Duodenal mucosa (tissue), 2 donors: ENCODE results near the gene PSD.

ENCODE experiments used
- H3K27ac ChIP-seq: one replicate; pipeline ENCODE4 v1.7.0; 2013; ENCODE audit warnings: low read depth, low read length
- H3K27me3 ChIP-seq, 2 donors: one replicate each; pipeline ENCODE4 v1.7.0; 2013; ENCODE audit warnings: low read length in 2 of 2, control low read depth in 1 of 2; ENCODE audit not compliant: insufficient read depth in 2 of 2, control insufficient read depth in 1 of 2
- H3K36me3 ChIP-seq, 2 donors: one replicate each; pipeline ENCODE4 v1.7.0; 2013; ENCODE audit warnings: low read length in 2 of 2, control low read depth in 1 of 2; ENCODE audit not compliant: insufficient read depth in 2 of 2, control insufficient read depth in 1 of 2
- H3K4me1 ChIP-seq, 2 donors: one replicate each; pipeline ENCODE4 v1.7.0; 2013; ENCODE audit warnings: low read length in 2 of 2, control low read depth in 1 of 2; ENCODE audit not compliant: insufficient read depth in 2 of 2, control insufficient read depth in 1 of 2
- H3K4me3 ChIP-seq, 2 donors: one replicate each; pipeline ENCODE4 v1.7.0; 2013; ENCODE audit warnings: low read length in 2 of 2, low read depth in 1 of 2
- H3K9ac ChIP-seq, 2 donors: one replicate each; pipeline ENCODE4 v1.7.0; 2013; ENCODE audit warnings: low read length in 2 of 2, low read depth in 1 of 2
- H3K9me3 ChIP-seq, 2 donors: one replicate each; pipeline ENCODE4 v1.7.0; 2013; ENCODE audit warnings: low read length in 2 of 2, control low read depth in 1 of 2; ENCODE audit not compliant: control insufficient read depth in 1 of 2

PSD gene

DNA sequence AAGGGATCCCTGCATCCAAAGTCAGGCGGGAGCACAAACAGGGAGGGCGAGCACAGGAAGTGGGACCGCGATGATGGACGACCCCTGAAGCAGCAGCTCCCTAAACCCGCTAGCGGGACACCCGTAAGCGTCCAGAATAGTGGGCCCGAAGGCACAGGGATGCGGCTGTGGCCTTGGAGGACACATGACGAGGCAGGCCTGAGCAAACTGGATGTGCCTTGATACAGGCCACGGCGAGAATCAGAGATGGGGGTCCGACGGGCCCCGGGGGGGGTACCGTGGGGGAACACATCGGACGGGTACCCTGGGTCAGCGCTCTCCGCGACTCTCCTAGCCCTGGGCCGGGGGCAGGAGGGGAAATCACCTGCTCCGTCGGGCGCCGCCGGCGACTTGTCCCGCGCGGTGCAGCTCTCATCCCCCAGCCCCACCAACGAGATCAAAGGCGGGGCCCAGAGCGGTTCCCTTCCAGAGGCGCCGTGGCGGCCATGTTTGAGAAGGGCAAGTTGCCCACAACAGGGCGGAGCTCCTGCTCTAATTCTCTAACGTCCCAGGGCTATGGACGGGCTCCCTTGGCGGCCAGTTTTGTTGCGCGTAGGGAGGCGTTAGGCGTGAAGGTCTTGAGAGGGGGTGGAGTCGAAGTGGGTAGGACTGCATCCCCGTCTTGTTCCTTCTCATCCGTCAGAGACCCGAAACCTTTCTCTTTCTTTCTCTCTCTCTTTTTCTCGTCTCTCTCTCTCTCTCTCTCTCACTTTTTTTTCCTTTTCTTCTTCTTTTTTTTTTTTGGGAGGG is 13.8 kb upstream of the PSD start, which contains the start of gene CUEDC2:
Gene CUEDC2 (minus strand): TSS at position 413 of the 789 bp plus-strand sequence. CDS start 7,386 bp downstream, outside the sequence.
- Histone ChIP-seq H3K4me1 (peaks cover 18 to 41% of the 10 kb centered on the region in 2 donors), H3K9ac (peak within 1 kb of the TSS; percentile 84 to 99), H3K27me3 (no peaks in the 10 kb centered on the region), H3K27ac (peak within 1 kb of the TSS; percentile 17), H3K9me3 (no peaks in the 10 kb centered on the region), H3K36me3 (no peaks in the 10 kb centered on the region), H3K4me3 (peak within 1 kb of the TSS; percentile 88)

DNA sequence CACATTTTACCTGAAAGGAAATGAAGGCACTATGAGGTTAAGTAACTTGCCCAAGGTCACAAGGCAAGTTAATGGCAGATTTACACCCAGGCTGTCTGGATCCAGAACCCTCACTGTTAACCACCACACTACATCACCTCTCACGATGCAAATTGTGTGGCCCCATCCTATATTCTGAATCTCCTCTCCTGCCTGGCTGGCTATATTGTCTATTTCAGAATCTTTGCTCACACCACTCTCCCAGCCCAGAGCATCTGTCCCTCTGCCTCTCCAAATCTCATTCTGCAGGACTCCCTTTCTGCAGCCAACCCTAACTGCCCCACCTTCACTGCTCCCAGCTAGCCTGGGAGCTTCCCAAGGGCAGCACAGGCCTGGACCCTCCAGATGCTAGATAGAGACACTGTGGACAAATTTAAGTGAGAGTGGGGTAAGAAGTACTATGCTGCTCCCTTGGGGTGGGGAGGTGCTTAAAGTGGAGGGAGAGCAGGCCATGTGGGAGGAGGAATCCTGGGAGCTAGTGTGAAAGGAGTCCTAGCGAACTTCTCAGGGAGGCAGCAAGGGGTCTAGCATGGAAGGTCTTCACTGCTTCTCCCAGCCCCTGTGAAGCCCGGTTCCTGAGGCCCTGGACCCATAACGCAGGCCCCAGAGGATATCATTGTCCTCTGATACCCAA is 13.0 kb upstream of the PSD start:
- peaks cover 18 to 38% of the 10 kb centered on the region in 2 donors for H3K4me1 ChIP-seq
- H3K36me3 ChIP-seq, result no peaks in the 10 kb centered on the region
- H3K9me3 ChIP-seq, result no peaks in the 10 kb centered on the region
- H3K27ac ChIP-seq, result no peak overlapping the region
- H3K4me3 ChIP-seq, result peak overlapping the region; percentile 88
- peak overlapping the region; percentile 84 to 99 for H3K9ac ChIP-seq
- H3K27me3 ChIP-seq, result no peaks in the 10 kb centered on the region

- H3K27ac ChIP-seq, result no peak overlapping the region
- H3K9me3 ChIP-seq, result no peaks in the 10 kb centered on the region
- no peak overlapping the region for H3K4me3 ChIP-seq
- peaks cover 9 to 19% of the 10 kb centered on the region in 2 donors for H3K4me1 ChIP-seq
- H3K27me3 ChIP-seq, result no peaks in the 10 kb centered on the region
- H3K9ac ChIP-seq, result no peak overlapping the region
- H3K36me3 ChIP-seq, result peaks cover 0 to 13% of the 10 kb centered on the region in 2 donors
Measured at GRCh38 chr10:102429468-102429867, 10.9 kb upstream of the PSD start.

GRCh38 chr10:102426803-102427287 is 8.3 kb upstream of the PSD start:
- Histone ChIP-seq H3K9me3 (no peaks in the 10 kb centered on the region), H3K9ac (no peak overlapping the region), H3K27me3 (no peaks in the 10 kb centered on the region), H3K36me3 (peaks cover 9 to 25% of the 10 kb centered on the region in 2 donors), H3K4me1 (peaks cover 22 to 25% of the 10 kb centered on the region in 2 donors), H3K27ac (no peak overlapping the region), H3K4me3 (no peak overlapping the region)

DNA sequence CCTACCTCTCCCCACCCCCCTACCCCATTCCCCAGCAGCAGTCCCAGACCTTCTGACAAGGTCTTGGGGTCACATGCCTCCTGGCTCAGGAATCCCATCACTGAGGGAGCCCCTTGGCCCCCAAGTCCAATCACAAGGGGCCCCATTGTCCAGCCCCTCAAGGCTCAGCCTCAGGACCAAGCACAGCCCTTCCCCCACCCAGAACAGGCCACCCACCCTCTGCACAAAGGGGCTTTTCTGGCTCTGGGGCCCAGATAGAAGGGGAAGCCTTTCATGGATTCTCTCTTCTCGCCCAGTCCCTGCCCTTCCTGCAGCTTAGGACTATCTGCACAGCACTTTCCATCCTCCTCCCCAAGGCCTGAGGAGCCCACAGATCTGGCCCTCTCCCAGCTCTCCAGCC is 6.9 kb upstream of the PSD start:
- no peak overlapping the region for H3K9ac ChIP-seq
- H3K27ac ChIP-seq, result no peak overlapping the region
- H3K9me3 ChIP-seq, result no peaks in the 10 kb centered on the region
- no peaks in the 10 kb centered on the region for H3K27me3 ChIP-seq
- H3K36me3 ChIP-seq, result peaks cover 9 to 25% of the 10 kb centered on the region in 2 donors
- no peak overlapping the region for H3K4me3 ChIP-seq
- H3K4me1 ChIP-seq, result peaks cover 16 to 19% of the 10 kb centered on the region in 2 donors

- Histone ChIP-seq H3K4me1 (peaks cover 20 to 24% of the 10 kb centered on the region in 2 donors), H3K4me3 (no peak overlapping the region), H3K27ac (no peak overlapping the region), H3K9me3 (no peaks in the 10 kb centered on the region), H3K36me3 (peaks cover 9 to 25% of the 10 kb centered on the region in 2 donors), H3K9ac (no peak overlapping the region), H3K27me3 (no peaks in the 10 kb centered on the region)
Measured at GRCh38 chr10:102424916-102425315, 6.3 kb upstream of the PSD start.

DNA sequence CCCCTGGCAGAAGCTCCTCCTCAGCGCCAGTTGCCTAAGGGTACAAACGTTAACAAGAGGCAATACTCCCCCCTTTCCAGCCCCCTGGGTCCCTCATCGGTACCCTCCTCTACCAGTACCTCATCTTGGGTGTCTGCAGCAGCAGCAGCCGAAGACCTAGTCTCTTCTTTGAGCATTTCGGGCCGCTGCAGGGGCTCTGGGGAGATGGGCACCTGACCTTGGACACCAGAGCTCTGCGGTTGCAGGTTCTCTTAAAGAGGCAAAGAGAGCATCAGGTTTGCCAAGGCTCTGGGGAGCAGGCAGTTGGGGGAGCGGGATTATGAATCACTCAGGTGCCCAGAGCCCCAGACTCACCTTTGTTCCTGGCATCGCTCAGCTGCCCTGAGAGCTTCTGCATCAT is 5.6 kb upstream of the PSD start:
- Histone ChIP-seq H3K9me3 (no peaks in the 10 kb centered on the region), H3K4me1 (peaks cover 28 to 32% of the 10 kb centered on the region in 2 donors), H3K36me3 (peaks cover 9 to 25% of the 10 kb centered on the region in 2 donors), H3K4me3 (no peak overlapping the region), H3K9ac (no peak overlapping the region), H3K27ac (no peak overlapping the region), H3K27me3 (no peaks in the 10 kb centered on the region)

DNA sequence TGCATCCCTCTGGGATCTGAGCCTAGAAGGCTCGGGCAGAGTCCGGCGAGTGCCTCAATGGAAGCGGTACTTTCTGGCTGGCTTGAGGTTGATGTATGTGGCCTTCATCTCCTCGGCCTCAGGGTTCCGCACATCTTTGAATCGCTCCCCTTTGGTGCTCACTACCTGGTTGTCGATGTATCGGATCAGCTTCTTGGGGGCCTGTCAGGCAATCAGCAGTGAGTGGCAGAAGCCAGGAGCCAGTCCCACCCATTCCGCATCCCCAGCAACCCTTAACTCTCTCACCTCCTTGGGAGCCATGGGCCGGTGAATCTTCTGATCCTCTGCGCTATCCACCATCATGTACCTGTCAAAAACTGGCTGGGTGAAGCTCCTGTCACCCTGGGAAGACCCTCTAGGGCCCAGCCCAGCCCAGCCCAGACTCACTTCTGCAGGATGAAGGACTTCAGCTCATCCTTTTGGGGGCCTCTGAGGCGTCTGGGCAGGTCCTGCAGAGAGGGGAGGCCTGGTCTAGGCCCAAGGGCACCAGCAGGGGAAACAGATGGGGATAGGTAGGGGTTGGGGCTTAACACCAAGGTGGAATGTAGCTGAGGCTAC is 4.9 kb upstream of the PSD start:
- Histone ChIP-seq H3K9me3 (no peaks in the 10 kb centered on the region), H3K36me3 (peaks cover 9 to 25% of the 10 kb centered on the region in 2 donors), H3K4me3 (peak overlapping the region; percentile 77 to 93), H3K9ac (peak overlapping the region; percentile 64 to 89), H3K27me3 (peaks cover 0 to under 1% of the 10 kb centered on the region in 2 donors), H3K4me1 (peaks cover 32 to 35% of the 10 kb centered on the region in 2 donors), H3K27ac (no peak overlapping the region)

GRCh38 chr10:102422545-102423129 is 4.1 kb upstream of the PSD start:
- H3K4me1 ChIP-seq, result peaks cover 32 to 35% of the 10 kb centered on the region in 2 donors

More at GRCh38 chr10:102422545-102423129, 4.1 kb upstream of the PSD start:
- H3K9me3 ChIP-seq, result no peaks in the 10 kb centered on the region
- H3K4me3 ChIP-seq, result peak overlapping the region; percentile 77 to 93
- peak overlapping the region; percentile 64 to 89 for H3K9ac ChIP-seq
- H3K36me3 ChIP-seq, result peaks cover 9 to 25% of the 10 kb centered on the region in 2 donors
- peak overlapping the region; percentile 78 for H3K27ac ChIP-seq
- H3K27me3 ChIP-seq, result peaks cover 6 to 7% of the 10 kb centered on the region in 2 donors
